ENCODE data around the gene MFSD6L.

GRCh38 chr17:8798846-8799569, at the start of gene MFSD6L:
- TF ChIP-seq CTCF (IDR thresholded peaks at IDR 0.05) (no peak), POLR2A (IDR thresholded peaks at IDR 0.05; ENCODE audit: low read depth) (no peak), POLR2AphosphoS5 (IDR thresholded peaks at IDR 0.05) (no peak)

Data from esophagus muscularis mucosa (tissue), 3 donors.